HuH-7 (cell line): ENCODE data around the gene PYGM.

Source experiments
- DNase-seq: peaks from one replicate; pipeline ENCODE4 v3.0.0; 2011; ENCODE audit warnings: low spot score

Gene PYGM

GRCh38 chr11:64735725-64736259, 24.0 kb downstream of the PYGM start:
- DNase-seq, result no peak

- no peak for DNase-seq
These were observed 24.7 kb downstream of the PYGM start for GRCh38 chr11:64734811-64735724.

DNA sequence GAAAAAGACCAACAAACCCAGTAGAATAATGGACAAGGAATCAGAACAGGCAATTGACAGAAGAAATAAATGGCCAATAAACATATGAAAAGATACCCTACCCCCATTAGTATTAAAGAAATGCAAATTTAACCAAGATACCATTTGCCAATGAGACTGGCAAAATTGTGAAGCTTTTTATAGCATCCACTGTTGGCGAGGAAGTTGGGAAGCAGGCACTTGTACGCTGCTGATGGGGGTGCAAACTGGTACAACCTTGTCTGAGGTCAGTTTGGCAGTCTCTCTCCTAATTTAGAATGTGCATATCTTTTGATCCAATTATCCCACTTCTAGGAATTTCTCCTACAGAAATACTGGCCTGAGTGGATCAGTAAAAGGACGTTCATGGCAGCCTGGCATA, 28.2 kb downstream of the PYGM start:
- DNase-seq, result no peak

DNA sequence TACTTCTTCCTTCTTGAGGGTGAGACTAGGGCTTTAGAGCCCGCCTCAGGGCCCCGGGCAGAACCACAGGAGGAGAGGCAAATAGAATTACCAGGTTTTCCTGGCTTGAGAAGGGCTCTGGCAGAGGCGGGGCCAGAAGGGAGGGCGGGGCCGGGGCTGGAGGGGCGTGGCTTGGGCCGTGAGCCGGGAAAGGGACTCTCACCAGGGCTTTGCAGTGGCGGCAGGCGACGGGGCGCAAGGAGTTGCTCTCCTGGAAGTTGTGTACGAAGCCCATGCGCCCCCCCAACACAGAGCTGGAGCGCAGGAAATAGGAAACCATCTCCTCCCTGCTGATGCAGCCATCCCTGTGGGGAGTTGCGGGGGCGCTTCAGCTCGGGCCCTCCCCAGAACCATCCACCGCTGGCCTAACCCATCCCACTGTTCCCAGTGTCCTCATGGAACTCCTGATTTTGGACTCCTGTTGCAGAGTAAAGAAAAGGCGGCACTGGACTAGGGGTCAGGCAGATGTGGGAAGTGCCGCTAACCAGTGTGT, 29.9 kb downstream of the PYGM start:
- DNase-seq, result no peak

DNA sequence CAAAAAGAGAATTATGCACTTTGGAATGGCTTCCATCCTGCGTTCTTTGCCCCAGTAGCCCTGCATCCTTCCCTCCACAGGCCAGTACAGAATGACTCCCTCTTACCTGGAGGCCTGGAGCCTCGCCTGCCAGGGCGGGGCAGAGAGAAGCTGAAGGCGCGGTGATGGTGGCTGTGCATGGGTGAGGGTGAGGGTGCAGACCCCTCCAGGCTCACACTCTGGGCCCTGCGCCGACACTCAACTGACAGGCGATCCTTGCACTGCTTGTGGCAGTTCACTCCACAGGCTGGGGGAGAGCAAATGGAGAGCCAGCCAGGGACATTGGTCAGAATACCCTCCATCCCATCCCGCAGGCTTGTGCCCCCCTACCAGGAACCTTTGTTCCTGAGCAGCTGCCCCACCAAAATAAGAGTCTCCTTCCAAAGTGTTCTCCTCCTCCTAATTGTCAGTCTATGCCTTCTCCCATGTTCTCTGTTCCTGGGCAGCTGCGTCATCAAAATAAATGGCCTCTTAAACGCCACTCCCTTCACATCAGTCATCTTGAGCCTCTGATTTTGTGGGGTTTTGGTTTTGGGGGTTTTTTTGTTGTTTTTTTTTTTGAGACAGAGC, 30.9 kb downstream of the PYGM start:
- no peak for DNase-seq

GRCh38 chr11:64726867-64727530, 32.8 kb downstream of the PYGM start:
- DNase-seq, result no peak

DNA sequence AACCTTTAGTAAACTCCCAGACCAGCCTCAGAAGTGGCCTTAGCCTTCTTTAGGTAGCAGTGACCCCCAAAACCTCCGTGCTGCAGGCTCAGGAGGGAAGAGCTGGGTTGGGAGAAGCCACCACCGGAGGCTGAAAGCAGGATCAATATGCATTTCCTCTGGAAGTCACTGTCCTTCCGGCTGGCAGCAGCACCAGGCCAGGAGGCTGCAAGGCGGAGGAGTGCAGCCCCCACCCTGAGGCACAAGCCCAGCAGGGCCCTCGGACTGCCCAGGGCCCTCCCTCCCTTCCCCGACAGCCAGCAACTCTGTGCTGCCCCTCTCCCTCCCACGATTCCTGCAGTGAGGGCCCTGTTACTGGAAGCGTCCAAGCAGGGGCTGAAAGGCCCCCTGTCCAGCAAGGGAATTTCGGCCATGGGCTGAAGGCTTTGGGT, 33.5 kb downstream of the PYGM start:
- no peak for DNase-seq

GRCh38 chr11:64724863-64725532, 34.8 kb downstream of the PYGM start:
- DNase-seq, result peak; percentile 56

DNA sequence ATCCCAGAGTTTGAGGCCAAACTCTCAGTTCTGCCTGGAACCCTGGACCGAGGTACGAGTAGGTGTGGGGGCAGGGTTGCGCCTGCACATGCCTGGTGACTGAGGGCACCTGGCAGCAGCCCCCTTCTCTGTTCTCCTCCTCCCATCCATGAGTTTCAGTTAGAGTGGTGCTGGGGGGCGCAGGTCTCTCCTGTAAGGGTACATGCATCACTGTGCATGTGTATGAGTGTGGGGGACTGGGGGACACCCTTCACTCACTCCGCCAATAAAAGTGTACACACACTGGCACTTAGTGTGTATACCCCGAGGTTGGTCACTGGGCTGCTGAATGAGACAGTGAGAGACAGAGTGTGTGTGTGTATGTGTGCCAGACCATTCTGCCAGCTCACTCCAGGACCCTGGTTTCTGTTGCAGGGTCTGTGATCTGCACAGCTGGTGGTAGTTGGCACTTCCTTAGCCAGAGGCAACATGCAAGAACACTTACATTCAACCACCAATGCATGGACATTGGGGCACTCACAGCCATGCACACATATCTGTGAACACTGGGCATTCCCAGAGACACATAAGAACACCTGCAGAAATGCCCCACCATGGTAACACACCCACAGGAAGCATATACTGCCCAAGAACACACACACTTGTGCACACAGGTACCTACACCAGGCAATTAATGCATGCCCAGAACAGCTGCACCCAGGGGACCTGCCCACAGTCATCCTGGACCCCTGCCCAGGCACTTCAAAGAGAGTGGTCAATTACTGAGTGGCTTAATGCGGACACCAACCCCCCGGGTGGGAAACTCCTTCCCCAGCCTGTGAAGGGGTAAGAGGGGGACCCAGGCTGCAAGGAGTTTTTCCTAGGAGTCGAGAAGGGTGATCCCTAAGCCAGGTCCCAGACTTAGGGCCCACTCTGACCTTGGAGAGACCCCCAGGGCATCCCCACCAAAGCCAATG, 35.6 kb downstream of the PYGM start:
- DNase-seq, result no peak

GRCh38 chr11:64723117-64723906, 36.5 kb downstream of the PYGM start, which contains the start of gene NRXN2:
NRXN2 (minus strand) TSS chr11:64723197; CDS start chr11:64713699, 9,498 bp downstream.
- DNase-seq, result peak; percentile 94

DNA sequence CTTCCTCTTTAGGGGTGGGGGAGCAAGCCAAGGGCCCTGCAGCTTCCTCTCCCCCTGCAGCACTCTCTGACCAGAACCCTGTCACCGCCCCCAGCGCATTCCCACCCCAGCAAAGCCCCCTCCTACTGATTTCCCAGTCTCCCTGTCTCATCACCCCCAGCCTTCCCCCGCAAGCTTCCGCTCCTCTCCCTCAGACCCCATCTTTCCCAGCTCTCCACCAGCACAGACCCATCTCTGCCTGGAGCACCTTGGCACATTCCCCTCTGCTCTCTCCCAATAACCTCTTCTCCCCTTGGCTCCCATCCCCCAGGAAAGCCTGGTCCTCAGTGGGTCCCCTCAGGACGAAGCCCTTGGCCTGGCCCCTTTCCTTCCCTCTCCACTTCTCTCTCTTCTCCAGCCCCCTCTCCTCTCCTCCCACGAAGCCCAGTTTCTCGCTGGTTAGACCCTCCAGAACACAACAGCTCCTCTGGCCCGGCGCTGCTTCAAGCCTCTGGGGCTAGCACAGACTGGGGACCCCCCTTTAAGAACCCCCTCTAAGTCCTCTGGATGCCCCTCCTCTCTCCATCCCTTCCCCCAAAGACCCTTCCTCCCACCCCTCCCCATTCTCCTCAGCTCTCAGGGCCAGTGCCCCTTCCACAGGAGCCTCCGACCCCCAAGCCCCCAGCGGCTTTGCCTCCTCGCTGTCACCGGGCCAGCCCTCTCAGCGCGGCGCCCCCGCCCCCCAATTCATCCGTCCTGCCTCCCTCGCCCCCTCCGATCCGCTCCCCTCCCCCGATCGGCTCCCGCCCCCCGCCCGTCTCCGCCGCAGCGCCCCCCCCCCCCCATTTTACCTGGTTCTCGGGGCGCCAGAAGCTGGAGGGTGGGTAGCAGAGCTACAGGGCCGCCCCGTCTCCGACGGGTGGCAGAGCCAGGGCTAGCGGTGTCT, 37.4 kb downstream of the PYGM start:
- no peak for DNase-seq

DNA sequence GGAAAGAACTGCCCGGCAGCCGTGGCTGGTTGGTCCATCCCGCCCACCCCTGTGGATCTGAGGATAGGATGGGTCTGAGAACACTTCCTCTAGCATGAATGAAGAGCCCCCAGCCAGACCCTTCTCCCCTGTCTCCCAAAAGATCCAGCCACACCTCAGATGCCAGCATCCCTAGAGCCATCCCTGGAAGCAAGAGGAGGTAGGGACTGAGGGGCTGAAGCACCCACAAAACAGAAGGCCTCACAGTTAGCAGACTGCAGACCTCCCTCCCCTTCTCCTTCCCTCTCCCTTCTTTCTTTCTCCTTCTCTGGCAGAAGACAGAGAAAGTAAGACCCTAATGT, 38.4 kb downstream of the PYGM start:
- DNase-seq, result no peak

DNA sequence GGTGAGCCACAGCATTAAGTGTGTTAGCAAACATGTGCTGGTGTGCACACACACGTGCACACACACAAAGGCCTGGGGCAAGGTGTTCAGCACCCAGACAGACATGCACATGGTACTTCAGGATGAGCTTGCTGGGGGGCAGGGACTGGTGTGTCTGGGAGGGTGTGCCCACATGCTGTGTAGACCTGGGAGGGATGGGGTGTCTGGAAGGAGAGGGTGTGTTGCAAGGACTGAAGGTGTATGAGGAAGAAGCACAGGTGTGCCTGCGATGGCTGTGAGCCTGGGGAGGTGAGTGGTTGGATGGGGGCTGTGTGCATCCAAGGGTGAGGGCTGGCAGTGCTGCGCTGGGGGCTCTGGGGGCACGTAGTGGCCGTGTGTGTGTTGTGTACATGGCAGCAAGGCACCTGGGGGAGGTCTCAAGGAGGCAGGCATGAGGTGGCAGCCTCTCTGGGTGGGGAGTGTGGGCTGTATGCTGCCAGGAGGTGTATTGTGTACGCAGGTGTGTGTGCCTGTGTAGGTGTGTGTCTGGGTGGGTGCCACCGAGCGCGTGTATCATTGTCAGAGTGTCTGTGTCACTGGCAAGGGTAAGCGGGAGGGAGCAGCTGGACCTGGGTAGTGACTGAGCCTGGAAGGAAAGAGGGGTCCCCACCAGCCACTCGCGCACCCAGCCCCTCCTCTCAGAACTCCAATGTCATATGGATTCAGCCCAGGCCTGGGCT, 39.0 kb downstream of the PYGM start:
- DNase-seq, result no peak

DNA sequence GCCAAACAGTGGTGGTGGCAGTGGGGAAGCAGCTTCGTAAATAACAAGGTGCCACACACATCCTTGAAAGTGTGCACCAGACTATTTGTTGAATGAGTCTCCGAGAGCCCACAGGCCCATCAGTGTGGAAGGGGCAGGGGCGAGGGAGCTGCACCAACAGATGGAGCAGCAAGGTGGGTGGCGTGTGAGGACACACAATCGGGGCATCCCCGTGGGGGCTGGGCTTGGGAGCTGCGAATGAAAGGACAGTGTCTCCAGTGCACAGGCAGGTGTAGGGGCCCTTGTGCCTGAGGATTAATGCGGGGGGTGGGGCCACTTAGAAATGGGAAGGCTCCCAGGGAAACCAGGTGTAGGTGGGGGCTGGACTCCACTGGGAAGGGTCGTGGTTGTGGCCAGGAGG, 39.6 kb downstream of the PYGM start:
- no peak for DNase-seq

- DNase-seq, result no peak
These were observed 40.4 kb downstream of the PYGM start for GRCh38 chr11:64719406-64719805.

DNA sequence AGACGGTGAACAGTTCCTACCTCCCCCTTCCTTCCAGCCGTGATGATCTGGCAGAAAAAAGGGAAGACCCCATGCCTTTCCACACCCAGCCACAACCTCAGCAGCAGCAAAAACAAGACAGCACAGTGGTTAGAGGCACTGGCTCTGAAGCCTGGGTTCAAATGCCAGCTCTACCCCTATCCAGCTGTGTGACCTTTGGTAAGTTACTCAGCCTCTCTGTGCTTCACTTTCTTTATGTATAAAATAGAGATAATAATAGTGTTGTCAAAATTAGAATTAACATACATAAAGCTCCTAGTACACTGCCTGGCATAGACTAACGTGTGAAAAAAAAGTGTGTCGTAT, 41.0 kb downstream of the PYGM start:
- DNase-seq, result no peak

- DNase-seq, result no peak
These were observed 41.5 kb downstream of the PYGM start for GRCh38 chr11:64718084-64718779.

DNA sequence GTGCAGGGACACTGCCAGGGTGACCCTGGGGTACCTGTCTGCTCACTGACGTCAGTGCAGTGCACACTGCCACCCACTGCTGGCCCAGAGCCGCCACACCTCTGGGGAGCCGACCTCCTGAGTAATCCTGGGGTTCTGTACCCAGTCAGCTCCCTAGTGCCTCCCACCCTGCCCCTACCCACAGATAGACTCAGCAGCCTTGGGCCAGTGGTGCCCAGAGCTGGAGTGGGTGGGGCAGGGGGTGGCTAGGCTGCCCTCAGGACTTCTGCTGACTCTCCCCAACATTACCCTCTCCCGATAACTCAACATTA, 42.6 kb downstream of the PYGM start:
- no peak for DNase-seq
